GM21576 (cell line): ENCODE measurements around the gene LRRK1.

Source experiments
- ATAC-seq: cut with Tn5 transposase; IDR thresholded peaks from one replicate; pipeline ENCODE4 v1.9.1; 2021; ENCODE audit warnings: mild to moderate bottlenecking, moderate library complexity; ENCODE audit not compliant: unreplicated experiment

LRRK1 gene

DNA sequence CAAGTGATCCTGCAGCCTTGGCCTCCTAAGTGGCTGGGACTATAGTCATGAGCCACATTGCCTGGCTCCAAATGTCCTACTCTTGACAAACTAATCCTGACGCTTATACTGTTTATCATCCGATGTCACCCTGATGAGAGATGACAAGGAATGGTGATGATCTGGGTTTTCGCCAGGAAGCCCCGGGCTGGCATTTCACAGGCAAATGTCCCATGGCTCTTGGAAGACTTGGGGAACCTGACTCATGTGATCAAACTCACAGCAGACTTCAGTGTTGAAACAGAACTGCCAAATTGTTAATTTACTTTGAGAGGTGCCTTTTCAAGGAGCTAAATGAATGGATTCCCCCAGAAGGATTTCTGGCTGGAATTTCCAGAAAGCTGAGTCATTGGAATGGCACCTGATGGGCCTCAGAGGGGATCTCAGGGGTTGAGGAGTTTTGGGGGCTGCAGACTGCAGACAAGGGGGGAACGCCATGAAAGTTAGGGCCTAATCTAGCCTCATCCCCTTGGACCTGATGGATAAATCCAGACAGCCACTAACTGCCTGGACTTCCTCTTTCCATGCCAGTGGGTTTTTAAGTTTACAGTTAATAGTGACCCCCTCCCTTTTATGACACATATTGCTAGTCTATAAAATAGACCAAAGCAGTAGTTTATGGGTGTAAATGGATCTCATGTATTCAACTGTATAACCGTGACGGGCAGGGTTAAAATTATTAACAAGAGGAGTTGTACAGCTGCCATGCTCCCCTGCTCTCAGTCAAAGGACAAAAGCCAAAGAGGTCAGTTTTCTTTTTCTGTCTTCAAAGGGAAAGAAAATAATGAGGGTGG lies 186.1 kb downstream of the LRRK1 start:
- no peak for ATAC-seq

DNA sequence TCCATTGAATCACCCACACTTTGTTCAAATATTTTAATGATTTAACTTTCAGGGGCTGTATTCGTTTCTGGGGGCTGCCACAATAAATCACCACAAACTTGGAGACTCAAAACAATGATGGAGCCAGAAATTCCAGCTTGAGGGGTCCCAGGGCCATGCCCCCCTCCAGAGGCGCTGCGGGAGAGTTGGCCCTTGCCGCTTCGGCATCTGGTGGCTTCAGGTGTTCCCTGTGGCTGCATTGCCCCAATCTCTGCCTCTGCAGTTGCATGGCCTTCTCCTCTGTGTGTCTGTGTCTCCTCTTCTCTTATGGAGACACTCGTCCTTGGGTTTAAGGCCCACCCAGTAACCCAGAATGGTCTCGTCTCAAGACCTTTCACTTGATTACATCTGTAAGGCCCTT lies 187.9 kb downstream of the LRRK1 start:
- no peak for ATAC-seq

DNA sequence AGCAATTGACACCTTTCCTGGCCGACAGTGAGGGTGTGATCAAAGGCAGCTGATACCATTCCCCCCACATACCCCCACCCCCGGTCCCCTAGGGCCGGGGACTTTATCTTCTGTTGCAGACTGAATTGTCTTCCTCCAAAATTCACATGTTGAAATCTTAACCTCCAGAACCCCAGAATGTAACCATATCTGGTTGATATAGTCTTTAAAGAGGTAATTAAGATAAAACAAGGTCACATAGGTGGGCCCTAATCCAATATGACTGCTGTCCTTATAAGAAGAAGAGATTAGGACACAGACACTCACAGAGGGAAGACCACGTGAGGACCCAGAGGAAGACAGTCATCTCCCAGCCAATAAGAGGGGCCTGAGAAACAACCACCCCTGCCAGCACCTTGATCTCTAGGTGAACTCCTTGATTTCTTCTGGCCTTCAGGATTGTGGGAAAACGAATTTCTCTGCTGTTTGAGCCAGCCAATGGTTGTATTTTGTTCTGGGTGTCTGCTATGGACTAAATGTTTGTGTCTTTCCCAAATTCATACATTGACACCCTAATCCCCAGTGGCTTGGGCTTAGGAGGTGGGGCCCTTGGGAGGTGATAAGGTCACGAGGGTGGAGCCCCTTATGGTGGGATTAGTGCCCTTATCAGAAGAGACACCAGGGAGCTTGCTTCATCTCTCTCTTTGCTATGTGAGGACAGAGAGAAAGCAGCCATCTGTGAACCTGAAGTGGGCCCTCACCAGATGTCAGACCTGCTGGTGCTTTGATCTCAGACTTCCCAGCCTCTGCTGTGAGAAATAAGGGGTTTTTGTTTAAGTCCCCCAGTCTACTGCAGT lies 188.7 kb downstream of the LRRK1 start:
- ATAC-seq, result no peak

DNA sequence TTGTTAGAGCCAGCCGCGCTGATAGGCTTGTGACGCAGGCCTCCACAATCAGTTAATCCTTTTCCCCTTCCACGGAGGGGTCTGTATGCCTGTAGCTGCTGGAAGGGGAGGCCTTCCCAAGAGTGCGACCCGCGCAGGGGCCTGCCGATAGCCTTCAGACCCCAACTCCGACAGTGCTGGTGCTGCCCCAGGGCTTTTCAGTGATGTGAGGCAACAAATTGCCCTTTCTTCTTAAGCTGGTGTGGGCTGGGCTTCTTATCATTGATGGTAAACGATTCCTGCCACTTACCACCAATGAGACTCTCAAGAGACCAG lies 189.3 kb downstream of the LRRK1 start:
- no peak for ATAC-seq

DNA sequence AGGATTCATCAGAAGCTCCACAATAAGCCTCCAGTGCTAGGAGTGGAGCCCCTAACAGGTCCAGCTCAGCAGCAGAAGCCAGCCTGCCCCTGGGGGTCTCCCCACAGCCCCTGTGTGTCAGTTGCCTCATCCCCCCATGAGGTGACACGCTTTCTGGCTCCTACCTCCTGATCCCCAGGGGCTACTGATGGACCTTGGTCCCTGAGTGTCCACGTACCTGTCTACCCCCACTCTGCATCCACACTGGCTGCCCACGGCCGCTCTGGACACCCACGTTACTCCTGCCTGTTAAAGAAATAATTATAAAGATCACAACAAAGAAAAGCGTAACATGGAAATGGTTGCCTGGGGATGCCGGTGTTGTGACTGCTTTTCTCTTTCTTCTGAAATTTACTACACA lies 189.6 kb downstream of the LRRK1 start:
- no peak for ATAC-seq

DNA sequence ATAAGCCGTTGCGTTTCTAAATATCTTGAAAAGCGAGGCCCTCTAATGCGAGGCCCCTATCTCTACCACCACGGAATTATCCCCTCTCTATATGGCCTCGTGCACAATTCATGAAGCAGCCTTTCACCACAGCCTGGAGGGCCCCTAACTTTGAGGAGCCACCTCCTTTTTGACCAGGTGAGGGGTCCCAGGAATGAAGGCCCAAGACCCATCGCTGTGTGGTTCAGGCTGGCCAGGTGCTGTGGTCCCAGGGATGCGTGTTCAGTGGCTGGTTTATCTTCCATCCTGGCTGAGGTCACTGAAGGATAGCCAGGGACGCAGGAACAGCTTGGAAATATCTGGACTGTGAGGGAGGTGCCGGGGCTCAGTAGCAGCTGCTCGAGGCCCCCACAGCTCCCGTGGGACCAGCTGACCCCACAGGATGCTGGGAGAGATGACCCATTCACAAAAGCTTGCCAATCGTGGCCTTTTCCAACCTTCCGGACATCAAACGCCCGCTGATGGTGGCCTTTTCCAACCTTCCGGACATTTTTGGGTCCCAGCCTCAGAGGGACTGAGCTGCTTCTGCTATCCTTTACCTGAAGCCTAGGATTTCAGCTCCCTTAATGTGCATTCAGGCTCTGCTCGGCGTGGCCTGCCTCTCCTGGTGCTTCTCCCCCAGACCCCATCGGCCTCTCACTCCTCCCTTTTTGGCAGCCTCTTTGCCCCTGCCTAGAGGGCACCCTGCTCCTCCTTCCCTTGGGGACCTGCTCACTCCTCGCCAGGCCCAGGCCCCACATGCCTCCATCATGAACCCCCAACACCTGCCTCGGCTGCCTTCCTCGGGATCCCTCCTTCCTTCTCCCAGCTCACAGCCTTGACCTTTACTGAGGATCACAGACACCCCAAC lies 191.8 kb downstream of the LRRK1 start:
- no peak for ATAC-seq

DNA sequence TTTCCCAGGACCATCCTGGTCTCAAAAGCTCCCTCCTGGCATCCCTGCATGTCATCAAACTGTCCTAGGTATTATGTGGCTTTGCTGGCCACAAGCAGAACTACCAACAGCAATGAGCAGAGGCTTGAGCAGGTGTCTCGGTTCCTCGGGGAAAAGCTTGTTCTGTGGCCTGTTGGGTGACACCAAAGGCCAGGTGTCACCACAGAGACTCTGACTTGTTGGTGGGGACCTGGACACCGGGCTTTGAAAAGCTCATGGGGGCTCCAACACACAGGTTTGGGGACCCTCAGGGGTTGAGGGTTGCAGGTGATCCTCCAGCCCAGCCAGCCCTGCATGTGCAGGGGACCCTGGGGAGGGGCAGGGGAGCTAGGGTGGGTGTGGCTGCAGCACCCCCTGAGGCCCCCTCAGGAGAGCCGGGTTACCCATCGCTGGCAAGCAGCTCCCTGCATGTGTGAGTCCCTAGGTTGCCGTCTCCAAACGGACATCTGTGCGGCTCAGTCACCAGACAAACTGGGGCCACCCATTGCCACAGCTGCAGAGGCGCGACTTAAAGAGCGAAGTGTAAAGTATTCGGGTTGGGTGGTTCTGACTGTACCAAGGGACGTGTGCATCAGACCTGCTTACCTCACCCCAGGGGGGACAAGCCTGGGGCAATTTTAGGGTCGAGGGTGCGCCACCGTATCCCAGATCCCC lies 192.6 kb downstream of the LRRK1 start:
- no peak for ATAC-seq

DNA sequence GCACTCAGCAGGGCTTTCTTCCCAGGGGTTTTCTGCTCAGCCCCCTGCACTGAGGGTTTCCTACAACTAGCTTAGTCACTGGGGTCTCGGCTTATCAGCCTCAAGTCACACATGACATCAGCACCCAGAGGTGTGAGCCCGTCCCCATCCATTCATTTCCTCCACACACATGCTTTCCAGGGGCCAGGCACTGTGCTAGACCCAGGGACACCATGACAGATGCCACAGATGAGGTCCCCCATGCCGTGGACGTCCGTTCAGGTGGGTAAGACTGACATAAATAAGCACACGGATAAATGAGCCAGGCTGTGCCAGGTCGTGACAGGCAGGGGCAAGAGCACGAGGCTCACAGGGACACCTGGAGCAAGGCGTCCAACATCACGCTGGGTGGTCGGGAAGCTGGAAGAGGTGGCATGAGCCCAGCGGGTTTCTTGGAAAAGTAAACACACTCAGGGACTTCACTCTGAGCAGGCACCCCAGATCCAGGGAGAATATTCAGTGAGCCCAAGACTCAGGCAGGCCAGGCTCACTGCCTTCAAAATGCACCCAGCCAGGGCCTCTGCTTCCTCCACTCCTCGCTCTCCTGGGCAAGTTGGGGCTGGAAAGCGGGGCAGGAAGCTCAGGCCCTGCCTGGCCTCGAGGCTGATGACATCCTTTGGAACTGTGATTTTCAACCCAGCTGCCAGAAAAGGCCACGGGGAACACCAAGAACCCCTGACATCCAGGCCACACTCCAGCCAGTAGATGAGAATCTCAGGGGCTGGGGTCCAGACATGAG lies 193.4 kb downstream of the LRRK1 start:
- ATAC-seq, result no peak

DNA sequence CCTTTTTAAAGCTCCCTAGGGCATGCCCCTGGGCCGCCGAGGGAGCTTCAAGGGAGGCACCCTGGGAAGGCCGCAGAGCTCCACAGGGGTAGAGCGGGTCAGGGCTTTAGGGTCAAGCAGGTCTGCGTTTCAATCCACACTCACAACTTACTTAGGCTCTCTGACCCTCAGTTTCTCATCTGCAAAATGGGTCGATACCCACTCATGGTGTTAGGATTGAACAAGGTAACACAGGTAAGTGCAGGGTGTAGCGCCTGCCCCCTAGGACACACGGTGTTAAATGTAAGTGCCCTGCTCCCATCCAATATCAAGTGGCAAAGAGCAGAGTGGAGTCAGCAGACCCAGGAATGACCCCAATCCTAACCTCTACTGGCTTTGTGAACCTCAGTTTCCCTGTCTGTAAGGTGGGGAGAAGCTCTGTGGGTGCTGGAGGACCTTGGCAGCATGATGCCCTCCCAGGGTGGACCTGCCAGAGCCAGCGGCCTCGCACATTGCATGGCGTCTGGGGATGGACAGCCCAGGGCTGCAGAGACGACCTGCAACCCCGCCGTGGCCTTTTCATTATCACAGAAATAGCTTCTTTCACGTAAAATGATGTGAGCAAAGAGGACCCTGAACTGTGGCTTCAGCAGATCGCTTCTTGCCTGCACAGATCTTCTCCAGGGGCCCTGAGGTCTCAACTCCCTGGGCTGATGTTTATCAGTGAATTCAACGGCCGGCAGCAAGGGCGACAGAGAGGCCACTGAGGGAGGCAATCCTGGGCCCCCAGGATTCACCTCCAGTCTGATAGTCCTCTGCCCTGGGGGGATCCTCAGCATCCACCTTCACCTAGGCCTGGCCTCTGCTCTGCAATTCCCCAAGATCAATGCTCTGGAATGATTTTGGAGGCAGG lies 194.2 kb downstream of the LRRK1 start:
- no peak for ATAC-seq

DNA sequence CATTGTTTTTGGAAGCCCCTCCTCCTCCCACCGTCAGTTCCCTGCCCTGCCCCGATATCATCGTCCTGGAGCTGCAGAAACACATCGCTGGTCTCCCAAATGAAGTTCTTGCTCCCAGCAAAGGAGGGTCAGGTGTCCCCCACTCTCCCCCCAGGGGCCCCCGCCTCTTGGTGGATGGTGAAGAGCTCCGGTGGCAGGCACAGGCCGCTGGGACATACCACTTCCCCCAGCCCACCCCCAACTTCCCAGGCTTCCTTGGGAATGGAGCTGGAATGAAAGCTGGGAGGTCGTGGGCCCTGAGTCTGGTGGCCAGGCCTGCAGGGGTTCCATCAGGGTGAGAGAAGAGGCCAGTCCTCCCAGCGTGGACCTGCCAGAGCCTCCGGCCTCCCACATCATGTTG lies 195.0 kb downstream of the LRRK1 start:
- no peak for ATAC-seq

DNA sequence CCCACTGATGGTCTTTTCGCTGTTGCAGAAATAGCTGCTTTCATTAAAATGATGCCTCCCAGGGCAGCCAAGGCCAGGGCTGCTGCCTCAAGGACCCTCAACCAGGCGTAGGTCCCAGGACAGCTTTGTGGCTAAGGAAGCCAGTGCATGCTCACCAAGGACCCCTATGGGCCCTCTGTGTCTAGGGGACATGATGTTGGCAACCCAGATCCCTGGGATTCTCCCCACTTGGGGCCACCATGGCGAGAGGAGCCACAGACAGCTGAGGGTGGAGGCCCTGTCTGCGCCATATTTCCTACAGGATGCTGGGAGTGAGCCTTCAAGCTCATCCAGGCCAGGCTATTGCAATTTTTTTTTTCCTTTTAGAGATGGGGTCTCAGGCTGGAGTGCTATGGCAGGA lies 195.5 kb downstream of the LRRK1 start:
- ATAC-seq, result no peak

DNA sequence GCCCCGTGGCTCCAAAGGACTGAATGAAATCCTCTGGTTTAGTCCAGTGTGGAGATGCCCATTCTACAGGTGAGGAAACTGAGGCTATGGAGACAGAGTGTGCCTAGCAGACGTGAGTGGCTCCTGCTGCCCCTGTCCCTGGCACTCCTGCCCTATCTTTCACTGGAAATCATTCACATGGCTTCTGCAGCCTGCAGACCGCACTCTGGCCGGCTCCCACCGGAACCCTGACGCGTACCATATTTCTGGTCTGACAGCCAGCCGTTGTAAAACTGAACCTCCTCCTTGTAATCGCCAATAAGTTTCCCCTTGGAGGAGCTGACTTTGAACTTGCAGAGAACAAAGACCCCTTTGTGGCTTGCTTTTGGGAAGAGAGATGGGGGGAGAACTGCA lies 196.2 kb downstream of the LRRK1 start:
- no peak for ATAC-seq

DNA sequence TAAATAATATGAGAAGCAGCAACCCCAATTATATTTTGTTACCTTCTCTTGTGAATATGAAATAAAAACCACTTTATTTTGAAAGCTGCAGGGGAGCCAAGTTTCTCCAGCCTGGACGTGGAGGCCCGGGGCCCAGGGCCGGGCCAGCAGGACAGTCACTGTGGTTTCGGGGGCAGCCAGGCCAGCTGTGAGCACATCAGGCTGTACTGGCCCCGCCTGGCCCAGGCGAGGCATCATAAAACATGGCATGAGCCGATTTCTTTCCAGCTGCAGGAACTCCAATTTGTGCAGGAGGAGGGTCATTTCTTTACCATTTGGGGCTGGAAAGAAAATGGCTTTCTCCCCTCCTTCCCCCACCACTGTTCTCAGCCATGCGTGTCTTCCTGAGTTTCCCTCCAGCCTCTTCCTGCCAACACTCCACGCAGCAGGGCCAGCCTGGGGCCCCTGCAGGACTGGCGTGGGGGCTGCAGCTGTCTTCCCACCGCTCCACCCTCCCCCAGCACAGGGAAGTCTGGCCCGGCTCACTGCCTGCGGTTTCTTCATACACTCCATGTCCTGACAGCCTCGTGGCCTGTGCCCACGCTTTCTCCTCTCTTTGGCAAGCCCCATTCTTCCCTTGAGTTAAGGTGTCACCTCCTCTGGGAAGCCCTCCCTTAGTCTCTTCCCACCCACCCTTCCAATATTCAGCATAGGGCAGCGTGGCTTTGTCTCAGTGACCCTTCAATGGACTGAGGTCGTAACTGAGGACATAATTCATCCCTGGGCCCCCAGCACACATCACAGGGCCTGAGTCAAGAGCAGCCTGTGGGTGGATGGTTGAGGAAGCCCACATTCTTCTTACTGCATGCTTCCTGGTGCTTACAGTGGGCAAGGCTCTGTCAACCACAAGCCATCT lies 196.9 kb downstream of the LRRK1 start:
- ATAC-seq, result no peak

DNA sequence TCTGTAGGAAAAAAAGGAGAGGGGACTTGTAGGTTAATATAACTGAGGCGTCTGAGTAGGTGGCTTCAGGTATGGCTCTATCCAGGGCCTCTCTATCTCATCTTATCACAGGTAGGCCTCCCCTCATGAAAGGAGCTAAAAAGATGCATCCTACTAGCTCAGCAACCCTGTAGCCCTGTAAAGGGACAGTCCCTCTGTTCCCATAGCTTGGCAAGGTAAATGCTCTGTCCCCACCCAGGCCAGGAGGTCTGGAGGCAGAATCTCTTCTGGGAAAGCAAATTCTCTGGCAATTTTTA lies 197.5 kb downstream of the LRRK1 start:
- no peak for ATAC-seq

DNA sequence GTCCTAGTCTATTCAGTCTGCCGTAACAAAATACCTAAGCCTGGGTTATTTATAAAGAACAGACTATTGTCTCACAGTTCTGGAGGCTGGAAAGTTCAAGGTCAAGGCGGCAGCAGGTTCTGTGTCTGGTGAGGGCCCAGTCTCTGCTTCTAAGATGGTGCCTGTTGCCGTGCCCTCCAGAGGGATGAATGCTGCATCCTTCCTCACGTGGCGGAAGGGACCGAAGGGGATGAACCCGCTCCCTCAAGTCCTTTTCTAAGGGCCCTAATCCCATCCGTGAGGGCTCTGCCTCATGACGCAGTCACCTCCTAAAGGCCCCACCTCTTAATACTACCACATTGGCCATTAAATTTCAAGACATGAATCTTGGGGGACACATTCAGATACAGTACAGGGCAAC lies 199.0 kb downstream of the LRRK1 start:
- no peak for ATAC-seq

DNA sequence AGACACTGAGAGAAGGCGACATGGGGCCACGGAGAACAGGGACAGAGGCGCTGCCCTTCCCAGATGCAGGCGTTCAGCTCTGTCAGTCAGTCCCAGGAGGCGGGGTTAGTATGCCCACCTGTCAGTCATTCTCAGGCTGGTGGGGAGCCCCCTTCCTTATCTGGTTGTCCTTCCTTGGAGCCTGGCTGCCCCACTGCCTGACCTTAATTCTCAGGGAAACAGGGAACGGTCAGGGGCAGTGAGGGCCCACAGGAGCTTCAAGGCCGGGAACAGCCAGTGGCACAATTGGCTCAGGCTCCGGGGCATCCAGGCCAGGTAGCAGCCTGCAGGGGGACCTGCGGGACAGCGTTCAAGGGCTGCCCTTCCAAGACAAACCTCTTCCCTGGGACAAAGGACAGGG lies 199.5 kb downstream of the LRRK1 start:
- no peak for ATAC-seq

DNA sequence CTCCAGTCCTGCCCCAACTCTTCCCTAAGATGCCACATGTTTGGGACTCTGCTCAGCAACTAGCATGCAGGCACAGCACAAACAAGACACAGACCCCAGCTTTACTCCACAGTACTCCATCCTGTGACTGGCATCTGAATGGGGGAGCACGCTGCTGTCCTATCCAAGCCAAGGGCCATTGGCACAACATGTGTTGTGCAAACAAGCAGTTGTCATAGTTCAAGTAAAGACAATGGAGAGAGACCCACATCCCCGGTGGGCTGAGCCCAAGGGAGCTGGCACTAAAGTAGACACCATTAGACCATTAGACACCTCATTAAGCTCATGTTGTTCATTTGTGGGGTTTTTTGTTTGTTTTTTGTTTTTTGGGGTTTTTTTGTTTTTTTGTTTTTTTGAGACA lies 200.0 kb downstream of the LRRK1 start:
- no peak for ATAC-seq
